HG02678 (cell line): Measurements from ENCODE around the gene CD58.

Source experiments
- ATAC-seq: cut with Tn5 transposase; IDR thresholded peaks from one replicate; pipeline ENCODE4 v1.9.1; 2021; ENCODE audit warnings: mild to moderate bottlenecking, moderate library complexity; ENCODE audit not compliant: unreplicated experiment

CD58 gene

DNA sequence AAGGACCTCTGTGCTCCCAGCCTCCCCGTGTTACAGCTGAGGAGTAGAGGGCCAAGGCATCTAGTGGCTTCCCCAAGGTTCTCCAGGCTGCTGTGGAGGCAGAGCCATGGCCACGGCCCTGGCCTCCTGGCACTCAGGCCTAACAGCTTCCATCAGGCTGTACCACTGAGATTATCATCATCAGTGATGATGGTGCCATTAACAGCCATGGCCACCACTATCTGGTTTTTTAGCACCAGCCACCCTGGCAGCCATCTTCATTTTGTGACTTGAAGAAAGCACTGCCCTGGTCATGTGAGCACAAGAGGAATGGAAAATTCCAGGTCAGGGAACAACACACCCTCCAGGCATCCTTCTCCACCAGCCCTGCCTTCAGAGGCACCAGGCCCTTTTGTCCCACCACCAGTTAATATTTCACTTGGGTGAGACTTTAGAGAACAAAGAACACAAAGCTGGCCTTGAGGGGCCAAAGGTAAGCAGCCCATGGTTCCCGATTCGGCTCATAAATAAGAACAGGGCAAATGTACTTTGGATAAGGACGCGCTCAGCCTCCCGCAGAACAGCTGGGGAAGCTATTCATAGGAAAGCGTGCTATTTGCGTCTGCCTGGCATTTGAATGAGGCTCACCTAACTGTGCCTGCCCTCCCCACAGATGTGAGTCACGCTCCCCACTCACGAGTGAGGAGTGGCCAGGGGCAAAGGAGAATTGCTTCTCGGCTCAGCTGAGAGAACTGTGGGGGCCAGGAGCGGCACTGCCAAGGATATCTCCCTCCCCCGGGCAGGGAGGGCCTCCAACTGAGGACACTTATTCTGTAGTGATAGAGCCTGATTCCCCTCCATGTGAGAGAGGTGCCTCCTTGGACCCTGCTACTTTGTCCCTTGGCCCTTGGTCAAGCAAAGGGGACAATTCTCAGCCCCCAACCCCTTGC, 95.6 kb downstream of the CD58 start:
- ATAC-seq, result no peak

DNA sequence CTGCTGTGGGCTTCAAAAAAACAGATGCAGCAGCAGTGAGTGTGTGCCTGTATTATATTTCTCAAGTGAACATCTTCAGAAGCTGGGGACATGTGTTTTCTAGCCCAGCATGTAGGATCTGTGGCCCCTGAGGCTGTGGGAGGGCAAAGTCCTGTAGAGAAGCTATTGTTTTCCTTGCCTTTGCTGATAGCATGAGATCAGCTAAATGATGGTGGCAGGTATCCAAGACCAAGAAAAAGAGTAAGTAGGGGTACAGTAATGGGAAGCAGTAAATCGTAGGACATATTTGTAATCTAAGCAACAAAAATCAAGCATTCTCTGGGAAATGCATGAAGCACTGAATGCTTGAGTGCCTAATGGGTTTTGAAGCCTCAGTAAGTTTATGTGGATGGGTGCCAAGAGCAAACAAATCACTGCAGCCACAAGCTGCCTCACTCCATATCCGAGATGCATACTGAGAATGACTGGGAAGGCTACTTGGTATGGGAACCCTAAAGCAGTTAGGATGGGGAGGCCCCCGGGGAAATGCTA, 98.3 kb downstream of the CD58 start:
- no peak for ATAC-seq

GRCh38 chr1:116471241-116471640, 99.6 kb downstream of the CD58 start:
- ATAC-seq, result no peak

- no peak for ATAC-seq
Observed at GRCh38 chr1:116470671-116471070, 100.2 kb downstream of the CD58 start.

DNA sequence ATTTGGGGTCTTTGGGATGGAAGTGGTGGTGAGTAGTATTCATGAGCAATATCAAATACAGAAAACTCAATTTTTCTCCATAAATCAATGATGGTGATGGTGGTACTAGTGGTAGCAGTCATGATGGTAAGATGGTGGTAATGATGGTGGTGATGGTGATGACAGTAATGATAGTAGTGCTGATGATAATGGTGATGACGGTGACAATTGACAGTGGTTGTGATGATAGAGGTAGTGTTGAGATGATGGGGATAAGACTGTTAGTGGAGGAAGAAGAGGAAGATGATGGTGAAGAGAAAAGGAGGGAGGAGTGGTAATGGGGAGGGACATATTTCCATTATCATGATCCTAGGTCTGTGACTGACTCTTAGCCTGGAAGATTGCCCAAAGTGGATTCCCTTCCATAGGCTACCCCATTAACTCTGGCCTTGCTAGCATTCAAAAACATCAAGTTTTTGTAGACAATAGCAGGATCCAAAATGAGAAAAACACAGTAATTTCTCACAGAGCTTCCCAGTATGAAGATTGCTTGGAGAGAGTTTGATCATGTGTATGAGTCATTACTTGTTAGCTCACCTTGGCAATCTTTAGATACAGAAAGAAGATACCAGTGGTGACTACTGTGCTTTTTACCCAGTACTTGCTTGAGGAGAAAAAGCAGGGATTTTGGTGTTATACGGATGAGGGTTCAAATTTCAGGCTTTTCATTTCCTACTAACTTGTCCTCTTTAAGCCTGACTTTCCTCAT, 103.8 kb downstream of the CD58 start:
- no peak for ATAC-seq

DNA sequence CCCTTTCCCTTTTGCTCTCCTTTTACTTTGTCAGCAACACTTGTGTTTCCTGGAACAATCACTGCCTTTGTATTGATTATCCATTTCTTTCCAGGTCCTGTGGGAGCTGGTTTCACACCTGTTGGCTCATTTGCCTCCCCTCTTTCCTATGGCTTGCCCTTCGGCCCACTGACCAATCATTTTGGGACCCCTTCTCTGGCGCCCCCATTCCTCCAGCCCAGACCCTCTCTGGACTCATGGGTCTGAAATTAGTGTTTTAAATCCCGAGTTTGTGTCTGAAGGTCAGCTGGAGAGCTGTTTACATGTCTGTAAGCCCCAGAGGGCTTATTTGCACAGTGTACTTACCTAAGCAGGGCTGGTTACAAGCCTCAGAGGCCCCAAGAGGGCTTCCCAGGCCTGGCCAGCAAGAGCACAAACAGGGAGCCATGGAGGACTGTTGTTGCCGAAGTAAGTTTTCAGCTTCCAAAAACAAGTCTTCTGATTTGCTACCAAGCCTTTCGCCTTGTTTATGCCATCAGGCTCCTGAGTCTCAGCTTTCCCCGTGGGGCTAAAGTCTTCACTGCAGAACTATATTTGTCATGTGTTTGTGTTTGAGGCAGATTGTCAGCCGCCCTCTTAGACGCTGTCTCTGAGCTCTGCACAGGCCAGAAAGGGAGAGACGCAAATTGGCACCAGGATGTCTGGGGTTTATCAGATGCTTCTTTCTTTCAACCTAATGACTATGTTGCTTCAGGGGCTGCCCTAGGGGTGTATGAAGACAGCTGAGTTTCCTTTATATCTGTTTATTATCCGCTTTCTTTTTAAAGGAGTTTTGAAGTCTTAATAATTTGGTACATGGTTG, 104.8 kb downstream of the CD58 start:
- ATAC-seq, result no peak

GRCh38 chr1:116465477-116465844, 105.4 kb downstream of the CD58 start:
- ATAC-seq, result no peak
